GM21367 (cell line): ENCODE results near the gene CABP2.
"Not testable (repeated sequence)": the region's sequence is repeated elsewhere in the genome, so short reads cannot be mapped to it uniquely, and the experiment has no call there.

Experiments used
- ATAC-seq: cut with Tn5 transposase; IDR thresholded peaks from one replicate; pipeline ENCODE4 v1.9.1; 2021; ENCODE audit not compliant: unreplicated experiment

CABP2 gene

DNA sequence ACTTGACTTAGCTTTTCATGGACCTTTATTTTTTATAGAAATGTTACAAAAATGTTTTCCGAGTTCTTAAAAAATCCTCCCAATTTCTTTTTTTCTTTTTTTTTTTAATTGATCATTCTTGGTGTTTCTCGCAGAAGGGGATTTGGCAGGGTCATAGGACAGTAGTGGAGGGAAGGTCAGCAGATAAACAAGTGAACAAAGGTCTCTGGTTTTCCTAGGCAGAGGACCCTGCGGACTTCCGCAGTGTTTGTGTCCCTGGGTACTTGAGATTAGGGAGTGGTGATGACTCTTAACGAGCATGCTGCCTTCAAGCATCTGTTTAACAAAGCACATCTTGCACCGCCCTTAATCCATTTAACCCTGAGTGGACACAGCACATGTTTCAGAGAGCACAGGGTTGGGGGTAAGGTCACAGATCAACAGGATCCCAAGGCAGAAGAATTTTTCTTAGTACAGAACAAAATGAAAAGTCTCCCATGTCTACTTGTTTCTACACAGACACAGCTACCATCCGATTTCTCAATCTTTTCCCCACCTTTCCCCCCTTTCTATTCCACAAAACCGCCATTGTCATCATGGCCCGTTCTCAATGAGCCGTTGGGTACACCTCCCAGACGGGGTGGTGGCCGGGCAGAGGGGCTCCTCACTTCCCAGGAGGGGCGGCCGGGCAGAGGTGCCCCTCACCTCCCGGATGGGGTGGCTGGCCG, 45.7 kb downstream of the CABP2 start:
- ATAC-seq, result not testable (repeated sequence)

GRCh38 chr11:67476692-67477091, 46.6 kb downstream of the CABP2 start:
- not testable (repeated sequence) for ATAC-seq

DNA sequence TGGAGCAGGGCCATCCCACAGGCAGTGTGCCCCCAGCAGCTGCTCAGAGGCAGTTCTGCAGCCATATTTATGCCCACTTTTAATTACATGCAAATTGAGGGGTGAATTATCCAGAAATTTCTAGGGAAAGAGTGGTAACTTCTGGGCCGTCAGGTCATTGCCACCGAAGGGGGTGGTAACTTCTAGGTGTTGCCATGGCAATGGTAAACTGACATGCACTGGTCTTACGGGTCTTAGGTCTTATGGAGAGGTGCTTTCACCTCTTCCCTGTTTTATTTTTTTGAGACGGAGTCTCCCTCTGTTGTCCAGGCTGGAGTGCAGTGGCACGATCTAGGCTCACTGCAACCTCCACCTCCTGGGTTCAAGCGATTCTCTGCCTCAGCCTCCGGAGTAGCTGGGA, 50.4 kb downstream of the CABP2 start:
- no peak for ATAC-seq

DNA sequence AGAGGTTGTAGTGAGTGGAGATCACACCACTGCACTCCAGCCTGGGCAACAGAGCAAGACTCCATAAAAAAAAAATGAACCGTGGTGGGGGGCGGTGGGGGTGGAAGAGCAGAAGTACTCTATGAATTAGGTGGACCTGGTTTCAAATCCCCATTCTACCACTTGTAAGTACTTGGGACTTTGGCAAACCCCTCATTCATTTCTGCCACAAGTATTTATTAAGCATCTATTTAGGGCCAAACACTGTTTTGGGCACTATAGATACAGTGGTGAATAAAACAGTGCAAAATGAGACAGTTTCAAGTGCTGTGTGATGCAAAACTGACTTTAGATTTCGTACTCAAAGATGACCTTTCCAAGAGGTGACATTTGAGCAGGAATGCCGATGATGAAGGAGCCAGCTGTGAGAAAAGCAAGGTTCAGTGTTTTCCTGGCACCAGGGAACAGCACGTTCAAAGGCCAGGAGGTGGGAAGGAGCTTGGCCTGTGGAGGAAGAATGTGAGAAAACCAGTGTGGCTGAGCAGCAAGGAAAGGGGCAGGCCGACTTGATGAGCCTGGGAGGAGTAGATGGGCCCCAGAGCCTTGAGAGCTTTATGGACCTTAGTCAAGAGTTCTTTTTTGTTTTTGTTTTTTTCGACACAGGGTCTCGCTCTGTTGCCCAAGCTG, 52.8 kb downstream of the CABP2 start:
- no peak for ATAC-seq

GRCh38 chr11:67469508-67469811, 53.8 kb downstream of the CABP2 start:
- ATAC-seq, result no peak
